LoVo (cell line): Measurements from ENCODE around the gene NLRP7.

Experiments
- DNase-seq: peaks from one replicate; pipeline ENCODE4 v3.0.0-alpha.2; 2016; ENCODE audit warnings: low spot score

NLRP7 gene

GRCh38 chr19:54873990-54874389 lies 73.3 kb downstream of the NLRP7 start, which contains the start of gene FCAR:
Gene FCAR, plus strand, starts transcription at chr19:54874235. Its CDS starts 55 bp downstream, at chr19:54874290.
- no peak for DNase-seq
